Stimulated activated CD4-positive, alpha-beta T cell treated with anti-CD3 and anti-CD28 coated beads, TNF-alpha, amount 100 ng/mL, for 24 hours (primary cell): Measurements from ENCODE around the gene TNNT3.
"Not testable (repeated sequence)": the region's sequence is repeated elsewhere in the genome, so short reads cannot be mapped to it uniquely, and the experiment has no call there.

Experiments used
- DNase-seq, 3 experiments: peaks; one replicate each; pipeline ENCODE4 v3.0.0-alpha.2; 2020; ENCODE audit warnings: low read depth in 3 of 3

Gene TNNT3

GRCh38 chr11:1934335-1935155 is 15.0 kb downstream of the TNNT3 start:
- DNase-seq: no peak

GRCh38 chr11:1935156-1936071 is 15.9 kb downstream of the TNNT3 start:
- no peak for DNase-seq

- DNase-seq: no peak
These were observed 16.7 kb downstream of the TNNT3 start for GRCh38 chr11:1936072-1936780.

DNA sequence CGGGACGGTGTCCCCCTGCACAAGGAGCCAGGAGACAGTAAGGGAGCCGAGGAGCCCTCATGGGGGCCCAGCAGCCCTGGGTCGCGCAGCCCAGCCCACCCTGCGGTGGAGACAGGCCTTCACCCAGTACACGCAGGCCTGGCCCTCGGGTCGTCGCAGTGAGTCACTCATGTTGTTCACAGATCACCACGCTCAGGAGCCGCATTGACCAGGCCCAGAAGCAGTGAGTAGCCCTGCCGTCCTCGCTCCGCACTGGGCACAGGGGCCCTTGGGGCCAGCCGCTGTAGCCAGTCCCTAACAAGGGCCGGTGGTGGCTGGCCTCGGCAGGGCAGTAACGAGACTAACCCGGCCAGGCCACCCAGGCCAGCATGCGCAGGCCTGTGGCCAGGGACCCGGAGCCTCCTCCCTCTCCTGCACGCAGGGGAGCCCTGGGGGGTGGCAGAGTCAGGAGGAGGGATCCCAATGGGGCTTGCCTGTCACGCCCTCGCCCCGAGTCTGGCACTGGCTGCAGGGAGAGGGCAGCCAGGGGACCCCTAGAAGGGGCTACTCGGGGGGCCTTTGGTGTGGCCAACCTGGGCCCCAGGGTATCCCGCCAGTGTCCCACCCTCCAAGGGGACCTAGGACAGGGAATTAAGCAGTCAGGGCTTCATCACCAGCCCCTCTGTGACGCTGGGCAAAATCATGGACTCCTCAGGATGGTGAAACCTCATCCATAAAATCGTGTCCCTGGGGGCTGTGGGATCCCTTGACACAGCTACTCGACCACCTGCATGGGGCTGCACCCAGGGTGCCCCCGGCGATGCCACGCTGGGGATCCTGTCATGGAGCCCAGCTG is 17.5 kb downstream of the TNNT3 start:
- DNase-seq: no peak

GRCh38 chr11:1937616-1938342 is 18.3 kb downstream of the TNNT3 start:
- DNase-seq: no peak

GRCh38 chr11:1938343-1939005 is 19.0 kb downstream of the TNNT3 start:
- DNase-seq: no peak

DNA sequence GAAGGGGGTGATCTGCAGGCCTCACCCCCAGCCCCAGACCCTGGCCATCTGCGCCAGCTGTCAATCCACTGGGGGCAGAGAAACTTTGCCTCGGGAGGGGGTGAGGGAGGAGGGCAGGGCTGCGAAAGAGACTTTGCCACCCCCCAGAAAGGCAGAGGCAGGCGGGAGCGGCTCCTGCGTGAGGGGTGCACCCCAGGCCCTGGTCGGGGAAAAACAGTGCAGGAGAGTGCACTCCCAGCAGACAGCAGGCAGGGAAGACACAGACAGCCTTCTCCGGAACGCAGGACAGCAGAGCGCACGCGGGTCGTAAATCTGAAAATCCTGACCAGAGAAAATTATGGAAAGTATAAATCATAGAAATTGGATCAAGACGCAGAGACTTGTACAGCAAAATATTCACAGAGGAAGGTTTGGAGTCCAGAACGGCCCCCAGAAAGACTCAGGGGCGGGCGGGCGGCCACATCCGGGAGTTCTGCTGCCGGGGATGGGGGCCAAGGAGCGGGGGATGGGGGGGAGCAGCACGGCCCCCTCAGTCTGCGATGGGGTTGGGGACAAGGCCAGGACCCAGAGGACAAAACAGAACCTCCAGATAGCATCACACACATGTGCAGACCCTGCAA is 19.6 kb downstream of the TNNT3 start:
- no peak for DNase-seq

DNA sequence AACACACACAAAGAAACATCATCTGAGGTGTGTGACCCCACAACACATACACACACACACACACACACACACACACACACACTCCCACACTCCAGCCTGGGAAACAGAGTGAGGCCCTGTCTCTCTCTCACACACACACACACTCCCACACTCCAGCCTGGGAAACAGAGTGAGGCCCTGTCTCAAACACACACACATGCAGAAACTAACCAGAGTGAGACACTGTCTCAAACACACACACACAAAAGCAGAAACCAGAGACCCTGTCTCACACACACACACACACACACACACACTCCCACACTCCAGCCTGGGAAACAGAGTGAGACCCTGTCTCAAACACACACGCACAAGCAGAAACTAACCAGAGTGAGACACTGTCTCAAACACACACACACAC is 20.3 kb downstream of the TNNT3 start:
- not testable (repeated sequence) for DNase-seq

- DNase-seq: no peak
These were observed 23.2 kb downstream of the TNNT3 start for GRCh38 chr11:1942558-1943260.

DNA sequence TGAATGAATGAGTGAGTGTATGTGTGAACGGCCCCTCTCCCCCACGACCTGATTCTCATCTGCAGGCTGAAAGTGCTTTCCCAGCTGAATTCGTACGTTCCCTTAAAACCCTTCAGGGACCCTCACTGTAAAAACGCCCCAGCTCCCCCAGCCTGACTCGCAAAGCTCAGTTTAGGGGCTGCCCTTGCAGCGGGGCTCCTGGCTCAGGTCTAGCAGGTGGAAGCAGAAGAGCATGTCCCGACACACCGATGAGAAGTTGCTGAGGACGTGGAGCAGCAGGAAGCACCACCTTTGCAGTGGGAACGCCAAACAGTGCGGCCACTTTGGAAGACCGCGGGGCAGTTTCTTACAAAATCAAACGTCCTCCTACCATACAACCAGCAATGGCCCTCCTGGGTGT is 24.1 kb downstream of the TNNT3 start:
- no peak for DNase-seq

DNA sequence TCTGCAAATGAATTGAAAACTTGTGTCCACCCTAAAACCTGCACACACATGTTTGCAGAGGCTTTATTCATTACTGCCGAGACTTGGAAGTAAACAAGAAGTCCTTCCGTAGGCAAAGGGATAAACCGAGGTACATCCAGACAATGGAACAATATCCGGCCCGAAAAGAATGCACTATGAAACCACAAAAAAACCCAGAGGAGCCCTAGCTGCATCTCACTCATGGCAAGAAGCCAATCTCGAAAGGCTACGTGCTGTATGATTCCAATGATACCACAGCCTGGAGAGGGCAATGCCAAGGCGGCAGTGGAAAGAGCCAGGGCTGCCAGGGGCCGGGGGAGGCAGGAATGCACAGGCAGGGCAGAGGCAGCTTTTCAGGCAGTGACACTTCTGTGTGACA is 24.5 kb downstream of the TNNT3 start:
- no peak for DNase-seq

DNA sequence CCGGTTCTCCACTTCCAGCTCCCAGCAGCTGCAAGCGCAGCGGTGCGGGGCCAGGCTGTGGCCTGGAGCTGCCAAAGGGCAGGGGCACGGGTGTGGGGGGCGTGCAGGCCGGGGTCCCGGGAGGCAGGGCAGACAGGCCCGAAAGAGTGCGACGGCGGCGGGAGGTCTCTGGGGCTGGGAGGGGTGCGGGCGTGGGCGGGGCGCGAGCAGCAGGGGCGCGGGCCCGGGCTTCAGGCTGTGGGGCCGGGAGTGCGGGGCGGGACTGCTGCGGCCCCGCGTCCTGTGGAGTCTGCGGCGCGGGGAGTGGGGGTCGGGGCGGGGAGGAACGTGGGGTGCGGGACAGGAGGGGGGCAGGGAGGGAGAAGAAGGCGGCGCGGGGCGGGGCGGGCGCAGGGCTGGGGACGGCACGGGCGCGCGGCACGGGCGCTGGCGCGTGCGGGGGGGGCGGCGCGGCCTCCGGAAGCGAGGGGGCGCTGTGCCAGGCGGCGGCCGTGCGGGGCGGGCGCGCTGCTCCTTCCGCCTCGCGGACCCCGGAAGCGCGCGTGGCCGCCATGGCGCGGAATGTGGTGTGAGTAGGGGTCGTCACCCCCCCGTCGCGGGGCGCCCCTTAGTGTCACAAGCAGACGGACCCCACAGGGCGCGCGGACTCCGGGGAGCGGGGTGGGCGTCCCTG is 27.4 kb downstream of the TNNT3 start, which contains the start of gene MRPL23:
Gene MRPL23, plus strand, starts transcription at position 521 of the 673 bp plus-strand sequence. Its CDS starts 31 bp downstream, at position 552.
- peak in 2 of 3 experiments; percentile 24 to 40 for DNase-seq

- DNase-seq: no peak
These were observed 28.2 kb downstream of the TNNT3 start for GRCh38 chr11:1947592-1948237.

- DNase-seq: no peak
These were observed 28.9 kb downstream of the TNNT3 start for GRCh38 chr11:1948389-1948788.

- DNase-seq: no peak
These were observed 29.8 kb downstream of the TNNT3 start for GRCh38 chr11:1949302-1949701.

DNA sequence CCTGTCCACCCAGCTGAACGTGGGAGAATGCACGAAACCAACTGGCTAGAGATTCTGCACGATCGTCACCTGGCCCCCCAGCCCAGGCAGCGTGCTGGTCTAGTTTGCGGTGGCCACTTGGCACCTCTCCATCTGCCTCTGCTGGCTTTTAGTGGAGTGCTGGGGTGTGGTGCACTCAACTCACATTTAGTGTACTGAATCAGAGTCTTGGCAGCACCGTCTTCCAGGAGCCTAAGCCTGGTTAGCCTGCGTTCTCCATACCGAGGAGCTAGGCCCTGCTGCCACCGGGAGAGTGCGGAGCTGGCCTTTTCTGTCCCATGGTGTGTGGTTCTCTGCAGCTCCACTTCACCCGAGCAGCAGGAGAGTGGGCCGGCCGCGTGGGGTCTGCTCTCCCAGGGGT is 30.4 kb downstream of the TNNT3 start:
- no peak for DNase-seq

- no peak for DNase-seq
These were observed 33.4 kb downstream of the TNNT3 start for GRCh38 chr11:1952806-1953482.
